GM18951 (cell line): ENCODE results near the gene CCDC201.
"Not testable (repeated sequence)": the region's sequence is repeated elsewhere in the genome, so short reads cannot be mapped to it uniquely, and the experiment has no call there.

Experiments used
- POLR2A ChIP-seq: IDR thresholded peaks from 4 replicates; pipeline ENCODE4 v1.6.1; 2011; ENCODE audit warnings: mild to moderate bottlenecking; ENCODE audit not compliant: insufficient read length, insufficient read depth; ENCODE audit errors: extremely low read depth
- in situ Hi-C: fragments of 300-500 bp; cut with MboI; formaldehyde crosslinking; loops from one replicate; pipeline ENCODE4 v1.12.0; 2022; ENCODE audit warnings: low sequenced_read_pairs, mixed read lengths, inconsistent platforms; ENCODE audit not compliant: unreplicated experiment

The CCDC201 gene

DNA sequence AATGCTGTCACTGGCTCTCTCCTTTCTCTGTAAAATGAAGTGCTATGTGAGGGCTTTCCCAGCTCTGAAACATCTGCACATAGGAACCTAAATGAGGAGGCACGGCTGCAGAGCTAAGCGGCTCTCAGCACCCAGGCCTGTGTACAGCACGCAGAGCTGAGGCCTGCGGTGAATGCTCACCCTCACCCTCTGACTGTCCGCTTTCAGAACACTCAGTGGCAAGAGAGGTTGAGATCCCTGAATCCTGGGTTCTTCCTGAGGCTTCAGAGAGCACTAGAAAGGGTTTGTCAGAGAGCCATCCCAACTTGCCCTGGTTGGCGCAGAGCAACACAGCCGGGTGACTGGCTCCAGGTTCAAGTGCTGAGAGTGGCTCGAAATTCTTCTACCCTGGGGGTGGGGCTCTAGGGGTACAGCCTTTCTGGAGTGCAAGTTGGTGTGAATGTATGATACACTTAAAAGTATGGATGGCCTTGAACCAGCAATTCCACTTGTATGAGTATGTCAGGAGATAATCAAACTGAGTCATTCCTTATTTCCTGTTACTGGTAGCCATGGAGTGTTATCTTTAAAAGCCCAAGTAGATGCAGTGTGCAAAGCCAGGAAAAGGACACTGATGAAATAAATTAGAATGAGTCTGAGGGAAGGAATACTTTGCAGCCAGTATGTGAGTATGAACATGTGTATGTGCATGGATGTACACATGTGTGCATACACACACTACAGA is 1.7 kb upstream of the CCDC201 start:
- in situ Hi-C loops: loop anchor here (25.0 kb wide), 1 partner anchor 712 kb away; the partner anchor contains the start of gene RAMP3

DNA sequence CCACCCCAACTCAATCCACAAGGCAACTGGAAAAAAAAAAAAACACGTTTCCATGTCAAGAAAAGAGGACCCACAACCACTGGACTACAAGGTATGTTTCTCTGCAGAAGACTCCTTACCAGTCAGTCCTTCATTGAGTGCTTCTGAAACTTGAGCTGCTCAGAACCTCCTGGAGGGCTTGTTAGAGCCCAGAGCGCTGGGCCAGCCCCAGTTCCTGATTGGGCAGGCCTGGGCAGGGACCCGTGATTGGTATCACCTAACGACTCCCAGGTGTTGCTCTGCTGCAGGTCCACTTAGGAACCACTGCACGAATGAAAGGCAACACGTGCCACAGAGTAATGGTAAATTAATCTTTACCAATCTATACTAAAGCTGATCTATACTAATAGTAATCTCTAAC is 473 bp upstream of the CCDC201 start:
- no peak for TF ChIP-seq POLR2A
- in situ Hi-C loops: loop anchor here (25.0 kb wide), 1 partner anchor 711 kb away; the partner anchor contains the start of gene RAMP3

More for the DNA sequence above, 1.7 kb upstream of the CCDC201 start:
- no peak for TF ChIP-seq POLR2A

DNA sequence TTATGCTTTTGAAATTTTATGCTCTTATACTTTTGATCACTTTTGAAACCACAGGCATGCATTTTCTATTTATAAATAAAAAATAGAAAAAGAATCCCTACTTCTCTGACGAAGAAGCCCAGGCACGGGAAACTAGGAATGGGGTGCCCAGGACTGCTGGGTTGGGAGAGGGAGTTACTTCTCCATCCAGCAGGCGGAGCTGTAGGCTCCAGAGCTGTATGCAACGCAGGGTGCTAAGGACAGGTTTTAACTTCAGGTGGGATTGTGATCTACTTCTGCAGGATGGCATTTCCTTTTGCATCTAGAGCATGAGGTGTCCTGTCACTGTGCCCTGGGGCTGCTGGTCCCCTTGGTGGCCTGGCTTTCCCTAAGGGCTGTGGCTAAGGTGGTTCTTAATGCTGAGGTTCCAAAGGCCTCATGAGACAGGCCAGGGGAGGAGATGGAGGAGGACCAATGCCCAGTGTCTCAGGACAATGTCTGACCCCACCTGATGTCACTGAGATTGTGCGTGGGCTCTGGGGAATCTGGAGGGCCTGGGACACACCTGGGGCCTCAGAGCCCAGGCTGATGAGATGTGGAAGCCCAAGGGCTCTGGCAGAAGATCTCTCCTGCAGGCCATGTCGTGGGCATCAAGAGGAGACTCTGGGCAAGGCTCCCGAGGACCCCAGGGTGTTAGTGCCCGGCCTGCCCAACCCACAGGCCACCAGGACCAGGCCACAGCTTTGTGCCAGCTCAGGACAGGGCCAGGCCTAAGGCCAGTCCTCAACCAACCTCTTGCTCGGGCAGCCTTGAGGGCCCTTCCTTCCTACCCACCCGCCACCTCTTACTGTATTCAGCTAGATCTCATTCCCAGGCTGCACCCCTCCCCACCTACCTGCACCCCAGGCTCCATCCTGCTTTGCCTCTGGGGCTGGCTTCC is 507 bp downstream of the CCDC201 start:
- no peak for TF ChIP-seq POLR2A
- in situ Hi-C loops: loop anchor here (25.0 kb wide), 1 partner anchor 710 kb away; the partner anchor contains the start of gene RAMP3

DNA sequence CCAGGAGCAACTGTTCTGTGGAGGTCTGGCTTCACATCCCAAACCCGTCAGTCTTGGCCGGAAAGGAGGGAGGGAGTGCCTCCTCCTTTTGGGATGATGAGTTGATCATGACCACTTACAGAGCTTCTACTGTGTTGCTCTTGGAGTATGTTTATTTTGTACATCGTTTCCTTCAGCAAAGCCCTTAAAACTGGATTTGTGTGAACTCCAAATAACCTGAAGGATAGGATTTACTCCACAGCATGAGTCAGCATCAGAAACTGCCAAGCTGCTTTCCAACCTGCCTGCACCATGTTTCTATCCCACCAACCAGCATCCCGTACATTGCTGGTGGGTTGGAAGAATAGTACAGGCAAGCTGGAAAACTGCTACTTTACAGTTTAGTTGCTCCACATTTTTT is 3.5 kb downstream of the CCDC201 start:
- no peak for TF ChIP-seq POLR2A
- in situ Hi-C loops: loop anchor here (25.0 kb wide), 1 partner anchor 707 kb away; the partner anchor contains the start of gene RAMP3

DNA sequence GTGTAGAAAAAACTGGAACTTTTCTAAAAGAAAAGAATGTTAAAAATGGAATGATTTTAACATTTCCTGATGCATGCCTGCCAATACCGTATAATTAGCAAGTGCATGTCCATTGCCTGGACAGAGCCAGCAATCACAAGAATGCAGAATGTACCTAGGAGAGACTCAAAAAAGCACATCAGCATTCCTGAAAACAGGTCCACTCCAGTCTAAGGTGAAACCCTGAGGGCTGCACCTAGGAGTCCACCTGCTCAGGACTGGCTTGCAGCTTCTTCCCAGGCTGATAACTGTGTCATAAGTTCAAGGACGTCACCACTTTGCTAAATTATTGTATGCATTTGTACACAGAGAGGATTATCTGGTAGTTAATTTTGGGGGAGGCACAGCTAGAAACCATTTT is 5.4 kb downstream of the CCDC201 start:
- in situ Hi-C loops: loop anchor here (25.0 kb wide), 1 partner anchor 705 kb away; the partner anchor contains the start of gene RAMP3
- TF ChIP-seq POLR2A: no peak

DNA sequence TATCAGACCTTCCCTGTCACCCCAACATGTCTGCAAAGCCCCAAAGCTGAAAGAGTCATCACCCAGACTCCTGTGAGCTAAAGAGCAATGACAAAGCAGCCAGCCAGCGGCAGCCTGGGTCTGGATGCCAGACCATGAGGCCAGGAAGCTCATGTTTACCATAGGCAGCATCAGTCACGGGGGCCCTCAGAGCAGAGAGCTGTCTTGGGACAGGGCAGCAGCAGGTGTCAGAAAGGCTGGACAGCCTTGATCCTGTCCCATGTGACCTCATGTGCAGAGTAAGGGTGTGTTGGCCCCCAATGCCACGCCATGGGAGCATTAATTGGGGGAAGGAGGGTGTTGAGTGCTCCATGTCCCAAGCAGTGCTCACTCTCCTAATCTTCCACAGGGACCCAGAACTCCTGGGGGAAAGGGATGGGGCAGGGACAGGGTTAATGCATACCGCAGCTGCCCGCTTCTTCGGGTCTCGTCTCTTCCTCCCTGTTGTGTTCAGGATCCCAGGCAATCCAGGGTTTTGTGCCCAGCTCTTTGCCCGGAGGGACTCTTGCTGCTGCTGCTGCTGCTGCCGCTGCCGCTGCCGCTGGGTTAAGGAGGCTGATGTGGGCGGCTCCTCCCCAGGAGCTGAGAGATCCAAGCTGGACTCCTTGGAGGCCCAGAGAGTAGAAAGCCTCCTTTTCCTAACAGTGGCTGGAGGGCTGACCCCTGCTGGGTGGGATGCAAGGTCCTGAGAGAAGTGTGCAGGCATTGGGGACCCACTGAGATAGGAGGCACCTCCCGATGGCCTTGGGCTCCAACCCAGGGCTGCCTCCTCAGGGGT is 7.1 kb downstream of the CCDC201 start:
- in situ Hi-C loops: loop anchor here (25.0 kb wide), 1 partner anchor 704 kb away; the partner anchor contains the start of gene RAMP3
- TF ChIP-seq POLR2A: no peak

DNA sequence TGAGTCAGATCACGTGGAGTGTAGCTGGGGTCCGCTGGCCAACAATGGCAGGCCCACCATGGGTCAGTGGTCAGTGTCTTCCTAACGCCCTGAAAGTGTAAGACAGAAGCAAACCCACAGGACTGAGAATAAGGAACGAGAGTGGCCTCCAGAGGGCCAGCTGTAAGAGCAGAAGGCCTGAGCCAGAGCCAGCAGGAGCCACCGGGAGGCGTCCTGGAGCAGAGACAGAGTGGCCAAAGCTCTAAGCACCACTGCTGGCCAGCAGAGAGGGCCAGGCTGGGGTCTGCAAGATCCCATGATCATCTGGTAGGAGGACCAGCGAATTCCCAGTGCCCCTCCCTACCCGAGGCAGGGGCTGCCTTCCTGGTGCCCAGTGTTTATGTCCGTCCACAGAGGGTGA is 9.2 kb downstream of the CCDC201 start:
- no peak for TF ChIP-seq POLR2A
- in situ Hi-C loops: loop anchor here (25.0 kb wide), 1 partner anchor 701 kb away; the partner anchor contains the start of gene RAMP3

DNA sequence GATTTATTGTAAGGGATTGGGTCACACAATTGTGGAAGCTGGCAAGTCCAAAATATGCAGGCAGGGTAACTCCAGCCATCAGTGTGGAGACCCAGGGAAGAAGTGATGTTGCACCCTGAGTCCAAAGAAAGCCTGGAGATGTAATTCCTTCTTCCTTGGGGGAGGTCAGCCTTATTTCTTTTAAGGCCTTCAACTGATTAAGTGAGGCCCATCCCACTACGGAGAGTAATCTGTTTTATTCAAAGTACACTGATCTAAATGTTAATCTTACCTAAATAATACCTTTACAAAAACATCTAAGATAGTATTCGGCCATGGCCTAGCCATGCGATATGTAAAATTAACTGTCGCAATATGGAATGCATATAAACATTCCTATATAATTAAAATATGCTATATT is 16.0 kb downstream of the CCDC201 start:
- in situ Hi-C loops: loop anchor here (25.0 kb wide), 1 partner anchor 695 kb away; the partner anchor contains the start of gene RAMP3

DNA sequence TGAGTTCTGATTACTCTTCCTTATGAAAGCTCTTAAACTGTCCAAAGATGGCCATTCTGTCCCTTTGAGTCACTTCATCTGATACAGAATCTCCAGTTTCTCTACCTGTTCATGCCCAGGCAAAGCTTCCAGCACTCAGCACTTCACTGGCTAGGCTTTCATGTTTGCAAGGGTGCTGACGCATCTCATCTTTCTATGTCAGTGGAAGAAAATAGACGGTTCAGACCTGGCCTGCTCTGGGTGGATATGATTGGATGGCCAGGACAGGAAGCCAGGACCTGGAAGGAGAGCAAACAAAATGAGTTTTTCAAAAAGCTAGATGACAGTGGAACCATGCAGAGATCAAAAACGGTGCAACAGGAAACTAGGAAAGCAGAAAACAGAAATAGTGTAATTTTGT is 17.2 kb downstream of the CCDC201 start:
- in situ Hi-C loops: loop anchor here (25.0 kb wide), 1 partner anchor 693 kb away; the partner anchor contains the start of gene RAMP3

DNA sequence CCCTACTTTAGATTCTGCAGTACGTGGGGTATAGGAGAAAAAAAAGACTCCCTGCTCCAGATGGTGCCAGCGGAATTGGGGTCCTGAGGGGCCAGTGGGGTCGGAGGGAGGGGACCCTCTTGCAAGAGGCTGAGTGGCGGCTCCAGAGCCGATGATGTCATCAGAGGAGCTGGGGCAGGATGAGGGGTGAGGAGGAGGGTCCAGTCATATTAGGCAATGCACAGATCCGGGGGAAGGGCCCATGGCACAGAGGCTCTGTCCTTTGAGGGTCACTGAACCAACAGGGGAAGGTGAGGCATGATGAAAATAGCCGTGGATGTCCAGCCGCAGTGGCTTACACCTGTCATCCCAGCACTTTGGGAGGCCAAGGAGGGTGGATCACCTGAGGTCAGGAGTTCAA is 19.4 kb downstream of the CCDC201 start:
- in situ Hi-C loops: loop anchor here (25.0 kb wide), 1 partner anchor 691 kb away; the partner anchor contains the start of gene RAMP3

DNA sequence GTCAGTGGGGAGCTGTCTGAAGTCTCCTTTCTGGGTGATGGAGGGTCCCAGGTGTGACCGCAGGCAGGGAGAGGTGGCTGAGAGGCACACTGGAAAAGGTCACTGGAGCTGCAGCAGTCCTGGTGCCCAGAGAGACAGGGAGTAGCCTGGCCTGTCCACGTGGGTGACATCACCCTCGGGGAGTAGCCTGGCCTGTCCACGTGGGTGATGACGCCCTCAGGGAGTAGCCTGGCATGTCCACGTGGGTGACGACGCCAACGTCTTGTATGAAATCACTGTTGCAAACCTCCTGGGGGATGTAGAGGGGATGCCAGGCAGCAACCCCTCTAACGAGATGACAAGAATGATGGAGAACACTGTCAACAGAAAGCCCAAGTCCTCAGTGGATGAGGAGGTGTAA is 19.9 kb downstream of the CCDC201 start:
- in situ Hi-C loops: loop anchor here (25.0 kb wide), 1 partner anchor 691 kb away; the partner anchor contains the start of gene RAMP3

DNA sequence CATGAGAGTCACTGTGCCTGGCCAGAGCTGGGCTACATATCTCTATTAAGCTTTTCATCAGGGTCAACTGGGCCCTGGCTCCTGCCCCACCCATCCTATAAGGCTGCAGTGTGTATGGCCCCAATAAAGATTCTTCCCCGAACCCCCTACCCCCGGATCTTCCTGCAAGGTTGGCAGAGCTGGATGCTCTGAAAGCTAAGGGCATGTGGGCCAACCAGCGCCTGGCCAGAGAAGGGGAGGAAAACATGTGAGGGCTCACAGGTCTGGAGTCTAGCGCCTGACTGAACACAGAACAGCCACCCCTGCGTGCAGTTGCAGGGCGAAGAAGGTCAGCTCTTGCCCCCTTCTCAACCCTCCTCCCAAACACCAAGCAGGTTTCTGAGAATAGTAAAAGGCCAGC is 24.1 kb downstream of the CCDC201 start:
- in situ Hi-C loops: not testable (repeated sequence)

DNA sequence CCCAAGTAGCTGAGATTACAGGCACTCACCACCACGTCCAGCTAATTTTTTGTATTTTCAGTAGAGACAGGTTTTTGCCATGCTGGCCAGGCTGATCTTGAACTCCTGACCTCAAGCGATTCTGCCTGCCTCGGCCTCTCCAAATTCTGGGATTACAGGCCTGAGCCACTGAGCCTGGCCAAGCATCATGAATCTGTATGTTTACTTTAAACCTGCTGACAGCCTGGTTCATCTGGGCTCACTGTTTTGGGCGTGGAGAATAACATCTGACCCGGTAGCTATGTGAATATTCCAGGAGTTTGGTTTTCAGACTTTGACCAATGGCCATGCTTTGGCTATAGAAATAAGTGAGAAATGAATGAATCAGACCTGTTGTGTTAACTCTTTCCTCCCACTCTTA is 26.3 kb downstream of the CCDC201 start:
- in situ Hi-C loops: not testable (repeated sequence)

DNA sequence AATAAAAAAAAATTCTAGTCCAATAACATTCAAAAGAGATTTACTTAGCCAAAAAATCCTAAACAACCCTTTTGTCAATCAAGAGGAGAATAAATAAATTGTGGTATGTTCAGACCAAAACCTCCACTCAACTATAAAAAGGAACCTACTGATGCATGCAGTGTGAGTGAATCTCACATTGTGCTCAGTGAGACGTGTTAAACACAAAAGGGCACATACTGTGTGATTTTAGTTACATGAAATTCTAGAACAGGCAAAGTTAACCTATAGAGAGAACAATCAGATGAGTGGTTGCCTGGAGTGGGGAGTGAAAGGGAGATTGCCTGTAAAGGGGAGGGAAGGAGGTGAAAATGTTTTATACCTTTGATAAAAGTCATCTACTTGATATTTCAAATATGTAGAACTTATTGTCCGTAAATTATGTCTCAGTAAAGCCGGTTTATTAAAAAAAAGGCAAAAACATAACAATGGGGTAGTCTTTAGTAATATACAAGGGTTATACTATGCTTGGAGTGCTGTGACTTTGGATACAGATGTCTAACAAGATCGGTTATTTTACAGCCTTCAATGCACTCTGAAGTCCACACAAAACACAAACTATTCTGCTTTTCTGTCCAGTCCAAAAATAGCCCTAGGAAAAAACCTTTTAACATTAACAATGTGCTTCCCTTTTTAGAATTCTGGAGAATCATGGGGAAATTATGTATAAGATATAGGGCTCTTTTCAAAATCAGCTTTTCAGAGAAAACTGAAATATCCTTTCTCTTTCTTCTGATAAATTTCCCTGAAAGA is 30.8 kb downstream of the CCDC201 start:
- in situ Hi-C loops: not testable (repeated sequence)

DNA sequence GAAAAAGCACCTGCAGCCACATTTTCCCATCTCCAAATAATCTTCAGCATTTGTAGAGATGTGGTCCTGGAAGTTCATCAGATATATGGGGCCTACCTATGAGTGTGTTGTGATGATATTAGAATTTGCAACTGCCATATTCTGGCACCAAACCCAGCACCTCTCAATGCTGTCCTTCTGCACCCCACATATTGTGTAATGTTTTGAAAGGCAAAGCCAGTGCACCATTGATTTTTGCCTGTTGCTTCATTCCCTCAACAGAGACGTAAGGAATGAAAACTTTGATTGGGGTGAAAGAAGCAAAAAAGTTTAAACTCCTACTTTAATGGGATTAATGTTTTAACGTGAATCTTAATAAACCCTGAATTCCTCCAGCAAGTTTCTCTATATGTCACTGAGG is 34.0 kb downstream of the CCDC201 start:
- in situ Hi-C loops: not testable (repeated sequence)

DNA sequence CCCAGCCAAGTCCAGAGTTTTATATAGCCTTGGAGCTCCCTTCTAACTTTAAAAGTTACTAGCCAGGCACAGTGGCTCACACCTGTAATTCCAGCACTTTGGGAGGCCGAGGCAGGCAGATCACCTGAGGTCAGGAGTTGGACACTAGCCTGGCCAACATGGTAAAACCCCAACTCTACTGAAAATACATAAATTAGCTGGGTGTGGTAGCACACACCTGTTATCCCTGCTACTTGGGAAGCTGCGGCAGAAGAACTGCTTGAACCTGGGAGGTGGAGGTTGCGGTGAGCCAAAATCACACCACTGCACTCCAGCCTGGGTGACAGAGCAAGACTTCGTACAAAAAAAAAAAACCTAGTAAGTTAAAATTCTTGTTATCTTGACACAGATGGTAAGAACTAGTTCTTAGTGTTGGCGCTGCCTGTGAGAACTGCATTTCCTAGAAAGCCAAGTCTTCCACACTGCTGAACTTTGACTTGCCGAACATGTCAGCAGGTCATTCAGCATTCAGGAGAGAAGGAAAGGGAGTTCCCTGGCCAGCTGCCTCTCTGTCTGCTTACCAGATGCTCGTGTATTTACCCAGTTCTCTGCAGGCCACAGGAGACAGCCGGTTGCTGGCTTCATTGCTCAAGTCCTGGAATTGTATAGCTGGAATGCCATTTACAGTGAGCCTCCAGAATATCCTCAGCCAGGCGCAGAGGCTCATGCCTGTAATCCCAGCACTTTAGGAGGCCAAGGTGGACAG is 40.3 kb downstream of the CCDC201 start:
- in situ Hi-C loops: not testable (repeated sequence)

DNA sequence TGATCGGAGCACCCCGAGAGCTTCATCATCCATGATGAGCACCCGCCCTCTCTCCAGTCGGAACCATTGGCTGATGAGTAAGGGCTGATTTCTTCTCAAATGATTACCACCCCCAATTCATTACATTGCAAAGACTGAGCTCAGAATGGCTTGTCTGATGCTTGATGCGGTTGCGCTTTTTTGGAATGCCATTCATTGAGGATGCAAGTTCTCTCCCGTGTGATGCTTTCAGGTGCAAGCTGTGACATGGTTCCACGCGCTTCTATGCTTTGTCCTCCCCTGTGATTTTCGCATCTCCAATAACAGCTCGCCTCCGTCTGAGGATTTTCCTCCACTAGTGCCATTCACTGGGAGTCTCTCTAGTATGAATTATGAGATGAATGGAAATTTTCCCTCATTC is 43.0 kb downstream of the CCDC201 start:
- in situ Hi-C loops: not testable (repeated sequence)
